CD1c-positive myeloid dendritic cell (primary cell): ENCODE measurements around the gene LASP1NB.
"Not testable (repeated sequence)": the region's sequence is repeated elsewhere in the genome, so short reads cannot be mapped to it uniquely, and the experiment has no call there.

ENCODE experiments used
- DNase-seq: peaks from one replicate; pipeline ENCODE4 v3.0.0-alpha.2; 2016; ENCODE audit errors: extremely low spot score

Gene LASP1NB

DNA sequence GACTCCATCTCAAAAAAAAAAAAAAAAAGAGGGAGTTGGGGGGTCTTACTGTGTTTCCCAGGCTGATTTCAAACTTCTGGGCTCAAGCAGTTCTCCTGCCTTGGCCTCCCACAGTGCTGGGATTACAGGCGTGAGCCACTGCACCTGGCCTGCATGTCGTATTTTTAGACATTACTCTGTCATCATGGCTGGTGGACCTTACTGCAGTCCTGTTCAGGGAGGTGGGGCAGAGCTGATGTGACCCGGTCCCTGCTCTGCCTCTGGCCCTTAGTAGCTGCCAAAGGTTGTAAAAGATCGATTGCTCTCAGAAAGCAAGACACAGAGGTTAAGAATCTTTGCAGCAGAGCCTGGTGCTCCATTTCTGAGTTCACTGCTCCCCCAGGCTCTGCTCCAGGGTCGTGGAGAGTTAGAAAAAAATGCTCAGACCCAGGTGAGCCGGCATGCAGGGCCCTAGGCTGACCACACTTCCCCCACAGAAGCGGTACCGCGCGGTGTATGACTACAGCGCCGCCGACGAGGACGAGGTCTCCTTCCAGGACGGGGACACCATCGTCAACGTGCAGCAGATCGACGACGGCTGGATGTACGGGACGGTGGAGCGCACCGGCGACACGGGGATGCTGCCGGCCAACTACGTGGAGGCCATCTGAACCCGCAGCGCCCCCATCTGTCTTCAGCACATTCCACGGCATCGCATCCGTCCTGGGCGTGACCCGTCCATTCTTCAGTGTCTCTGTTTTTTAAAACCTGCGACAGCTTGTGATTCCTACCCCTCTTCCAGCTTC is 7.1 kb upstream of the LASP1NB start:
- no peak for DNase-seq

GRCh38 chr17:38918916-38919315 is 6.5 kb upstream of the LASP1NB start:
- no peak for DNase-seq

- DNase-seq, result no peak
Measured at GRCh38 chr17:38919316-38920078, 5.9 kb upstream of the LASP1NB start.

DNA sequence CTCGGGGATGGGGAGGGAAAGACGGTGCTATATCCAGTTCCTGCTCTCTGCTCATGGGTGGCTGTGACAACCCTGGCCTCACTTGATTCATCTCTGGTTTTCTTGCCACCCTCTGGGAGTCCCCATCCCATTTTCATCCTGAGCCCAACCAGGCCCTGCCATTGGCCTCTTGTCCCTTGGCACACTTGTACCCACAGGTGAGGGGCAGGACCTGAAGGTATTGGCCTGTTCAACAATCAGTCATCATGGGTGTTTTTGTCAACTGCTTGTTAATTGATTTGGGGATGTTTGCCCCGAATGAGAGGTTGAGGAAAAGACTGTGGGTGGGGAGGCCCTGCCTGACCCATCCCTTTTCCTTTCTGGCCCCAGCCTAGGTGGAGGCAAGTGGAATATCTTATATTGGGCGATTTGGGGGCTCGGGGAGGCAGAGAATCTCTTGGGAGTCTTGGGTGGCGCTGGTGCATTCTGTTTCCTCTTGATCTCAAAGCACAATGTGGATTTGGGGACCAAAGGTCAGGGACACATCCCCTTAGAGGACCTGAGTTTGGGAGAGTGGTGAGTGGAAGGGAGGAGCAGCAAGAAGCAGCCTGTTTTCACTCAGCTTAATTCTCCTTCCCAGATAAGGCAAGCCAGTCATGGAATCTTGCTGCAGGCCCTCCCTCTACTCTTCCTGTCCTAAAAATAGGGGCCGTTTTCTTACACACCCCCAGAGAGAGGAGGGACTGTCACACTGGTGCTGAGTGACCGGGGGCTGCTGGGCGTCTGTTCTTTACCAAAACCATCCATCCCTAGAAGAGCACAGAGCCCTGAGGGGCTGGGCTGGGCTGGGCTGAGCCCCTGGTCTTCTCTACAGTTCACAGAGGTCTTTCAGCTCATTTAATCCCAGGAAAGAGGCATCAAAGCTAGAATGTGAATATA is 4.8 kb upstream of the LASP1NB start:
- DNase-seq, result no peak

GRCh38 chr17:38921756-38922411 is 3.5 kb upstream of the LASP1NB start:
- DNase-seq, result peak; percentile 26

- DNase-seq, result no peak
Measured at GRCh38 chr17:38922538-38923297, 2.7 kb upstream of the LASP1NB start.

GRCh38 chr17:38926293-38927070 is 1.1 kb downstream of the LASP1NB start:
- DNase-seq, result peak; percentile 49

- not testable (repeated sequence) for DNase-seq
Measured at GRCh38 chr17:38930782-38931181, 5.4 kb downstream of the LASP1NB start.

GRCh38 chr17:38933962-38934361 is 8.5 kb downstream of the LASP1NB start:
- DNase-seq, result not testable (repeated sequence)

DNA sequence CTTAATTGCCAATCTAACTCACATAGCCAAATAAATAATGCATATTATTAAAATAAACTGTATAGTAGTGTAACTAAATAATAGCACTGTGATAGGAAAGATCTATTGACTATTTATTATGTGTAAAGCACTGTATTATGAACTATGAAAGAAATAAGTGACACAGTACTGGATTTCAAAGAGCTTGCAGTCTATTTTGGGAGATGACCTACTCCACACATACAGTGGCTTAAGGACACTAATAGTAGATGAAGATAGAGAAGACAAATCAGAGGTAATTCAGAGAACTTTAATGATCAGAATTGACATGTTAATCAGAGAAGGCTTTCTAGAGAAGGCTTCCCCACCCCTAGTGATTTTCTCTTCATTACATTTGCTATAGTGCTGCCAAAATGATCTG is 14.6 kb downstream of the LASP1NB start:
- no peak for DNase-seq

- no peak for DNase-seq
Measured at GRCh38 chr17:38940404-38940803, 15.0 kb downstream of the LASP1NB start.

- no peak for DNase-seq
Measured at GRCh38 chr17:38942696-38943334, 17.4 kb downstream of the LASP1NB start.

- DNase-seq, result no peak
Measured at GRCh38 chr17:38943607-38944006, 18.2 kb downstream of the LASP1NB start.

DNA sequence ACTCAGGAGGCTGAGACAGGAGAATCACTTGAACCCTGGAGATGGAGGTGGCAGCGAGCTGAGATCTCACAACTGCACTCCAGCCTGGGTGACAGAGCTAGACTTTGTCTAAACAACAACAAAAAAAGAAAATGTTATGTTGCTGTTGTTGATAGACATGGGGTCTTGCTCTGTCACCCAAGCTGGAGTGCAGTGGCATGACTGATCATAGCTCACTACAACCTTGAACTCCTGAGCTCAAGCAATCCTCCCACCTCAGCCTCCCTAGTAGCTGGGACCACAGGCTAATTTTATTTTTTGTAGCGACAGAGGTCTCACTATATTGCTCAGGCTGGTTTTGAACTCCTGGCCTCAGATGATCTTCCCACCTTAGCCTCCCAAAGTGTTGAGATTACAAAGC is 21.8 kb downstream of the LASP1NB start:
- no peak for DNase-seq

DNA sequence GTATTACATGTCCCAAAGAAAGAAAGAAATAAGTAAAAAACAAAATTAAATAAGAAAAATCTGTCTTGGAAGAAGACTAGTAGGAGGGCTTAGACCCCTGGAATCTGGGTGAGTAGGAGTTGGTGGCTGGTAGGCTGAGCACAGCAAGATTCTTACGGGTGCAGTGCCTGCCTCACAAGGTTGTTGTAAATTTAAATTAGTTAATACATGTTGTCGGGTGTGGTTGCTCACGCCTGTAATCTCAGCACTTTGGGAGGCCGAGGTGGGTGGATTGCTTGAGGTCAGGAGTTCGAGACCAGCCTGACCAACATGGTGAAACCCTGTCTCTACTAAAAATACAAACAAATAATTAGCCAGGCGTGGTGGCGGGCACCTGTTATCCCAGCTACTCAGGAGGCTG is 28.4 kb downstream of the LASP1NB start:
- not testable (repeated sequence) for DNase-seq

- DNase-seq, result no peak
Measured at GRCh38 chr17:38958326-38958725, 32.9 kb downstream of the LASP1NB start.

GRCh38 chr17:38958756-38959155 is 33.3 kb downstream of the LASP1NB start:
- DNase-seq, result no peak

DNA sequence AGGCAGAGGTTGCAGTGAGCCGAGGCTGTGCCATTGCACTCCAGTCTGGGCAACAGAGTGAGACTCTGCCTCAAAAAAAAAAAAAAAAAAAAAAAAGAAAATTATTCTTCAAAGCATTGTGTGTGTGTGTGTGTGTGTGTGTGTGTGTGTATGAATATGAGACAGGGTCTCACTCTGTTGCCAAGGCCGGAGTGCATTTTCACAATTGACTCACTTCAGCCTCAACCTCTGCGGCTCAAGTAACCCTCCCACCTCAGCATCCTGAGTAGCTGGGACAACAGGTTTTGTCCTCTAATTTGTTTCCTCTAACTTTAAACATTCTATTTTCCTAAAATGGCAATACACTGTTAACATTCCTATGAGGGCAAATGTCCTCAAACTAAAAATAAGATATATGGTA is 34.1 kb downstream of the LASP1NB start:
- DNase-seq, result no peak

- no peak for DNase-seq
Measured at GRCh38 chr17:38960402-38960801, 35.0 kb downstream of the LASP1NB start.

DNA sequence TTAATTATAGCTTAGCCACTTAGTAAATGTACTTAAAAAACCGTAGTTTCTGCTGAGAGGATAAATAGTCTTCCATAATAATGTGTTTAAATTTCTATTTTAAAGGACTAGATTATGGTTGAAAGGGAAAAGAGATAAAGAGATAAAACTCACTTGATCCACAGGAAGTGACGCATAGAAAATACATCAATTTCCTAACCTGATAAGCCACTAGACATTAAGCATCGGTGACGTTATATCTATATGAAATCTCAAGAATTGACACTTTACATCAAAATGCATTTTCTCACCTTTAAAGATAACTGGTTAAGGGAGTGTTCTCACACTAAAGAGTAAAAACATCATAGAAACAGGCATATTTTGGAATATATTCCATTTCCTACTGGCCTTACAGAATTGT is 36.0 kb downstream of the LASP1NB start:
- DNase-seq, result no peak
